HG03039 (cell line): ENCODE results near the gene GNB1L.
"Not testable (repeated sequence)": the region's sequence is repeated elsewhere in the genome, so short reads cannot be mapped to it uniquely, and the experiment has no call there.

Experiments used
- ATAC-seq: cut with Tn5 transposase; IDR thresholded peaks from one replicate; pipeline ENCODE4 v1.9.1; 2021; ENCODE audit warnings: mild to moderate bottlenecking, moderate library complexity; ENCODE audit not compliant: unreplicated experiment

Gene GNB1L

DNA sequence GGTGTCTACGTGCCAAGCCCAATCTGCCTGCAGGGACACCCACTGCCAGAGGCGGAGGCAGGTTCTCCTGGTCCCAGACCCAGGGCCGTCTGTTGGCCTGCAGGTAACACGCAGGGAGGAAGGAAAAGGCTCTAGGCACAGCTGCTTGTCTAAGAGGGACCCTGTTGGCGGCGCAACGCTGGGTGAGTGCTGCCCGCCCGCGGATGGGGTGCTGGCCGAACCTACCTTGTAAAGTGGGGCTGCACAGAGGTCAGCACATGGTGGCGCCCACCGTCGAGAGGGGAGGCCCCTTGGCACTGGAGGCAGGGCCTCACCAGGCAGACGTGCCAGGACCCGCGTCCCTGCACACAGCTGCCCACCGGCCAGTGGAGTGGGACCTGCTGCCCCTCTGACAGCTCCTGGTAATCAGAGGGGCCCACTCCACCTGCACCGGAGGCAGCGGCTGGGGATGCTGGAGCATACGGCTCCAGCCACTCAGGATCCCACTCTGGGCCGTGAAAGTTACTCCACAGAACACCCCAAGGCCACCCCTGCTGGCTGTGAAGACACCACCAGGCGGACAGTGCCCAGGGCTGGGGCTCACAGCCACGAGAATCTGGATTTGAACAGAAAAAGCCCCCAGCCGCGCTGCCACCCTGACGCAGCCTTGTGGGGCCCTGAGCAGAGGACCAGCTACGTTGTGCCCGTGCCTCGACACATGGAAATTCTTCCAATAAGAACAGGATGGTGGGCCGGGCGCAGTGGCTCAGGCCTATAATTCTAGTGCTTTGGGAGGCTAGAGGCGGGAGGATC lies 70.1 kb downstream of the GNB1L start:
- ATAC-seq, result no peak

DNA sequence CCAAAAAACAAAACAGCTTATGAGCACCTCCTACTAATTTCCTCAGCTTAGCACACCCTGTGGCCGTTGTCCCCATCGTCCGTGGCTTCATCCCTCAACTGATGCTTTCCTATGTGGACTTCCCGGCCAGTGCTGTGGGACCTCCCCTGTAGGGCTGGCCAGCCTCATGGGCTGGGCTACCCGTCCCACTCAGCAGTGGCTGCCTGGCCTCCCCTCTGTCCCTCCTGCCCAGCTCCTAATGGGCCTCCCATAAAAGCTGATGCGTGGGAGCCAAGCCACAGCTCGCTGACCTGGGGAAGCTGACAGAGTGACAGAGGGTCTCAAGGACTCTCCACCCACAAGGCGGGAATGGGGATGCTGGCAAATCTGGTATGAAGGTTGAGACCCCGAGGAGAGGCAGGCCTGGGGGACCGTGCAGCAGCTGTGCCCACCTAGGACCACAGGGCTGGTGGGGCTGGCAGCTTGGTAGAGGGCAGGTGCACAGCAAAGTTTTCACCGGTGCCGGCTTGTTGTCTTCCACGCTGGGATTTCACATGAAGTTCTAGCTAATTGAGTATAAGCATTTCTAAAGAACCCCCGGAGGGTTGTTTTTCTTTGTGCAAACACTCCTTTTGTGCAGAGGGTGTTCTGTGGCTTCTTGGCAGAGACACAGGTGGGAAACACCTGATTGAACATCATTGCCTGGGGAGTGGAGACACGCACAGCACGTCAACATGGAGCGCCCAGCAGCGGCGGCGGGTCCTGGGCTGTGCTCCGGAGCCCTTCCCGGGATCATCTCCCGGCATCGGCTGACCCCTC lies 70.9 kb downstream of the GNB1L start:
- no peak for ATAC-seq

DNA sequence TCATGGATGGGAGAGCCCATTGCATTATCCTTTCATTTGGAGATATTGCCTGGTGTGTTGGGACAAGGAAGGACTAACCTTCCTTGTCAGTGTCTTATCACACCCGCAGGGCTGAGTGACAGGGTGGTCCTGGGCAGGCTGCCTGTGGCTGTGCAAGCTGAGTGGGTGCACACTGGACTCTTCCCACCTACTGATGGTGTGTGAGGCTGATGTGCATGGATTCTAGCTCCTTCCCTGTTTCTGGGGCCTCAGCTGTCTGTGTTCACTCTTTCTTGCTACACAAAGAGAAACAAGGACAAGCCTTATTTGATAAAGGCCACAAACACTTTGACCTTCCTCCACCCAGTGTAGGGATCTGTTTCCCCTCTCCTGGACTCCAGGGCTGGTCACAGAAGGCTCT lies 72.1 kb downstream of the GNB1L start:
- ATAC-seq, result no peak

DNA sequence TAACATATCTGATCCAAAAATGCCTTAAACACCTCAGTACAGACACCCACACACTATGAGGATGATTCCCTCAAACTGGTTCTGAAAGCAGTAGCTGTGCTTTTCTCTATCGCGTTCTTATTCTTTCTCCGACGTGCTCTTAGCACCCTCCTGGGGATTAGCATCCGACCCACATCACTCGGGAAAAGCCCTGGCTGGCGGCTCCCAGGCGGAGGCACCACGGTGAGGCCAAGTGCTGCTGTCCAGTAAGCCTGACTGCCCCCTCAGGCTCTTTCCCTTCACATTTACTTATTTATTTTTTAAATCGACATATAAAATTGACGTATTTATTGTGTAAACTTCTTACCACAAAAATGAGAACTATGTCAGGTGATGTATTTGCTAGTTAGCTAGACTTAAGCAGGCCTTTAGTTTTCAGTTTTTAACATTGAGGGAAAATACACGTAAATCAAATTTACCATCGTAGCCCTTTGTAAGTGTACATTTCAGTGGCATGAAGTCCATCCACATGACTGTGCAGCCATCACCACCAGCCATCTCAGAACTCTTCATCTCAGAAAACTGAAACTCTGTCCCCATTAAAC lies 74.9 kb downstream of the GNB1L start:
- no peak for ATAC-seq

DNA sequence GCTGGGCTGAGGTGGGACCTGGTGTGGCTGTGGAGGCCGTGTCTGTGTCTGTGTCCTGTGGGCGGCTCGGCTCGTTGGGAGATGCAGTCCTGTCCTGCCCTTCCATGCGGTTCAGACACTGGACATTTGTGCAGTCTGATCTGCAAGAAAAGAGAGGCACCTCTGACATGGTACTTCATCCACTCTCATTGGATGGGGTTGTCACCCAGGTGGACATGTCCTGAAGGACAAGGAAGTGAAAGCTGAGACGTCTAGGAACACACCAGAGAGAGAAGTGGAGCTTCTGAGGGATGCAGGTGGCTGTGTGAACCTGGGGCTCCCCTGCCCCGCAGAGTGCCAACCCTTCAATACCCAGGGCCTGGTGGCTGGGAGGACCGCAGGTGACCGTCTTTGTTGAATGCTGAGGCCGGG lies 75.7 kb downstream of the GNB1L start:
- no peak for ATAC-seq

DNA sequence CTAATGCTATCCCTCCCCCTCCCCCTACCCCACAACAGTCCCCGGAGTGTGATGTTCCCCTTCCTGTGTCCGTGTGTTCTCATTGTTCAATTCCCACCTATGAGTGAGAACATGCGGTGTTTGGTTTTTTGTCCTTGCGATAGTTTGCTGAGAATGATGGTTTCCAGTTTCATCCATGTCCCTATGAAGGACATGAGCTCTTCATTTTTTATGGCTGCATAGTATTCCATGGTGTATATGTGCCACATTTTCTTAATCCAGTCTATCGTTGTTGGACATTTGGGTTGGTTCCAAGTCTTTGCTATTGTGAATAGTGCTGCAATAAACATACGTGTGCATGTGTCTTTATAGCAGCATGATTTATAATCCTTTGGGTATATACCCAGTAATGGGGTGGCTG lies 77.5 kb downstream of the GNB1L start:
- ATAC-seq, result not testable (repeated sequence)

DNA sequence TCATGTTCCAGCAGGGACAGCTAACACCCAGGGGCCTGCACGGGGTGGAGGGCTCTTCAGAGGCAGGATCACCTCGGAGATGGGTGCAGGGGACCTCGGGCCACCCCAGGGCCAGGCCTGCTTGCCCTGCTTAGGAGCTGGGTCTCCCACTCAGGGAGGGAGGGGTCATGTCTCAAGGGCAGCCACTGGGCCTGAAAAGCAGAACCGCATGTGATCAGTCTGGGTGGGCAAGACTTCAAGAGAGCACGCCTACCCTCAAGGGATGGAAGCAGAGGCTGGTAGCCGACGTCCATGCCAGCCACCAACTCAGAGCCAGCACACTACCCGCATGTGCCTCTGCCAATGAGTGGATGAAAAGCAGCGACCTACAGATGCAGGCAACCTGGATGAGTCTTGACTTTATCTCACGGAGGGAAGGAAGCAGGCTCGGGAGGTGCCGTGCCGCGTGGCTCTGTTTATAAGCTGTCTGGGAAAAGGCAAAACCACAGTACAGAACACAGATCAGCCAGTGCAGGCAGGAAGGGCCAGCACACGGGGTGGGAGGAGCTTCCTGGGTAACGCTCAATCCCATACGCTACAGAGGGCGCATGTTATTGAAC lies 78.1 kb downstream of the GNB1L start:
- no peak for ATAC-seq

DNA sequence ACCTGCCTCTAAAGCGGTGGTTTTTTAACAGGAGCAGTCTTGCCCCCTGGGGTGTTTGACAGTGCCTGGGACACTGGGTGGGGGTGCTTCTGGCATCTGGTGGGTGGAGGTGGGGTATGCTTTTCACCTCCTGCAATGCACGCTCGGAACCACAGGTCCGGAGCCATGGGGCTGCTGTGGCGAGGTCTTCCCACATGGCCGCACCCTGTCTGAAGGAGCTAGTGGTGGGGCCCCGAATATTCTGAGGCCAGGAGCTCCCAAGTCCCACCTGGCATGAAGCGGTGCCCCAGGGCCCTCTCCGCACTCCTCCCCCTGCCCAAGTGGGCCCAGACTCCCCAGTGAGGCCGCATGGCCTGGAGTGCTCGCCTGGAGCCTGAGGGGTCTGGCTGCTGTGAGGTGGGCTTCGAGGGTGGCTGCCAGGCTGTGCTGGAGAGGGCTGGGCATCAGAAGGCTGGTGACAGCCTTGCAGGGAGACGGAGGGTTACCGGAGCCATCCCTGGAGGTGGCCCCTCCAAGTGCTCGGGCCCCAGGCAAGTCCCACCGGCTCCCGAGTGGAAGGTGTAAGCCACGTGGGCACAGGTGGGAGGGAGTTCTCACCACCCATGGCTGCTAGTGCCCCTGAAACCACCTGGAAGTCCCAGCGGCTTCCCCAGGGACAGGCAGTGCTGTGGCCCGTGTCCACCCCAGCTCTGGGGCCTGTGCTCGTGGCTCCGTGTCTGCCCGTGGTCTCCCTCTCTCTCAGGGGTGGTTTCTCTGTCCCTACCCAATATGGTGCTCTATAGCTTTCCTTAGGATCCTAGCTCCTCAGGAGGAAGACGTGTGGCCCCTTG lies 79.0 kb downstream of the GNB1L start:
- no peak for ATAC-seq

DNA sequence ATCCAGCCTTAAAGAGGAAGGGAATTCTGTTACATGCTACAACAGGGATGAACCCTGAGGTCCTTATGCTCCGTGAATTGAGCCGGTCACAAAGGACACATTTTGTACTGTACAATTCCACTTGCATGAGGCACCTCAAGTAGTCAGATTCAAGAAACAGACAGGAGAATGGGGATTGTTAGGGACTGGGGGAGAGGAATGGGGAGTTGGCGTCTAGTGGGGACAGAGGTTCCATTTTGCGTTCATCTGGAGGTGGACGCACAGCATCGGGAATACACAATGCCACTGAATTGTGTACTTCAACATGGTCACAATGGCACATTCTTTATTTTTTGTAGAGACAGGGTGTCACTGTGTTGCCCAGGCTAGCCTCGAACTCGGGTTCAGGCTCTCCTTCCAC lies 80.0 kb downstream of the GNB1L start:
- ATAC-seq, result no peak

DNA sequence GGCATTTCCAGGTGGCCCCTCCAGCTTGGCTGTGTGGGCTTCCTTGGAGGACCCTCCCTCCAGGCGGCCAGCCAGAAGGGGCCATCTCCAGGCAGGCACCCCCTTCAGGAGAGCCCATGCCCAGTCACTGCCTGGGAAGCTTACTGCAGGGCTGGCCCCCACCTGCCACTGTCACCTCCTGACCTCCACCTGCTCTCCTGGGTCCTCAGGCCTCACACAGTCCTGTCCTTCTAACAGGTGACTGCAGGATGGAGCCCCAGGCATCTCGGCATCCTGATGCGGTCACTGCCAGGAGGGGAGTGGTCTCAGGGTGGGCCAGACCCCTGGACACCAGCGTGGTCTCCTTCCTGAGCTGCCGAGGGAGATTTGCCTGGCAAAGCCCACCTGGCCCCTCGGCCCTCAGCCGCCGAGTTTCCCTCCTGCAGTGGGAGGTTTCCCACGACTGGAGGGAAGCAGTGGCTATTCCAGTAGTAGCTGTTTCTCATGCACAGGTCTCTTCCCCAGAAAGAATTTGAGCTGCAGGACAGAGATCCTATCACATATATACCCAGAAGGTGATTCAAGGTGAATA lies 81.1 kb downstream of the GNB1L start:
- ATAC-seq, result no peak

DNA sequence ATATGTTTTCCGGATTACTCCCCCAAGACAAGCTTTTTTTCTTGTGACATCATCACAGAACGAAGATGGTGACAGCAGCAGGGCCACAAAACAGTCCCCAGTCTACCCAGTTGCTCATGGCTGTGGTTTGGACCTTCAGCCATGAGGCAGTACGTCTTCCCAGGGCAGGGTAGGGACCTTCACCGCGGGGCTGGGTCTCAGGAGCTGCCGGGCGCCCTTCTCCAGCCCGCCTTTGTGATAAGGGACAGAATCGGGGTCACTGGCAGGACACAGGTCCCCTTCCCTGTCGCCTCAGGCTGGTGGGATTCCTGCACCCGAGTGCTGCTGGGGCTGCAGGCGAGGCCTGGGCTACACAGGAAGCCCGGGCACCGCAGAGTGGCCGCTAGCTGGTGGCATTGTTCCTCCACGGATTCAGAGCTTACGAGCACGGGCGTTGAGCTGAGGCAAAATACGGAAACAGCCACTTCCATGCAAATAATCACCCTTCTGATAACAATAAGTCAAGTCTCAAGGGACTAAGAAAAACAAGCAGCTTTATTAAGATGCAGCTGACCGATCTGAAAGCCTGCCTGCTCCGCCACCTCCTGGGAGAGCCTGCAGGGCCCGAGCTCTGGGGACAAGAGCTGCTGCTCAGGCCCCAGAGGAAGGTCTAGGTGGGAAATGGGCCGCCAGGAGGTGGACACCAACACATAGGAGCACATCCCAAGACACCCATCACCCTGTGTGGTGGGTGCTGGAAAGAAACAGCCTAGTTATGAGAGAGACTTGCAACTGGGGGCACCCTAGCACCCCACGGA lies 81.8 kb downstream of the GNB1L start:
- no peak for ATAC-seq

DNA sequence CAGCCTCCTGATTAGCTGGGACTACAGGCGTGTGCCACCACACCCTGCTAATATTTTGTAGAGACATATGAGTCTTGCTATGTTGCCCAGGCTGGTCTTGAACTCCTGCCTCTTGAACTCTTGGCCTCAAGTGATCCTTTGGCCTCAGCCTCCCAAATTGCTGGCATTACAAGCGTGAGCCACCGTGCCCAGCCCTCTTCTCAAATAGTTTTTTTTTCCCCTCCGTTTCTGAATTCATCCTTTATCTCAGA lies 82.3 kb downstream of the GNB1L start:
- no peak for ATAC-seq

DNA sequence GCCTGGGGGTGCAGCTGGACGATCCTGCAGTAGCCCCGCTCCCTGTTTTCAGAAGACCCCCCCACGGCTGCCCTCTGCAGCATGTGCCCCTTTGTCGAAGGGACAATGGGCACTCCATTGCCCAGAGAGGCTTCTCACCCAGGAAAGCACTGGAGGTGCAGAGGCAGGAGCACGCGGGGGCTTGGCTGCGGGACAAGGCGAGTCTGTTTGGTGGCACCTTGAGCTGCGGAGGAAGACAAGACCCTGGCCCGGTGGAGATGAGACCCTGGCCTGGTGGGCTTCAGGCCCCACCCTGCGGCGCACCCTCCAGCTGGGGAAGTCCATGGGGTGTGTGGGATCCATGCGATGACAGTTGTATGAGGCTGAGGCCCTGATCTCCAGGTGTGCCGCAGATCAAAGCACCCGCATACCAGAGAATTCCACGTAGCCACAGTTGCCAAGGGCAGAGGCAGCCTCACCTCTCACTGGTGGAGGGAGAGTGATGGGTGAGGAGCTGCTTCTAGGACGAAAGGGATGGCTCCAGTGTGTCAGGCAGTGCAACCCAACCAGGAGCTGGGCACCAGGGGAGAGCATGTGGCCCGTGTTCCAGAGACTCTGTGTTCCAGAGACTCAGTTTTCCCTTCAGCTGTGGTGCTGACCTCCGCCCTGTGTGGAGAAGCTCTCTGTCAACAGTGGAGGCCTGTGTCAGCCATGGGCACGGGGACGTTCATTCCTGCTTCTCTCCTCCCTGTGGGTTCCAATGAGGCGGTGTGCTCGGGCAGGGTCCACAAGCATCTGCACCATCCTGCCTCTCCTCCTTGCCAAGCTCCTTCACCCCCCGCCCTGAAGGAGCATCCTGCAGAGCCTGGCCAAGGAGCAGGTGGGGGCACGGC lies 84.1 kb downstream of the GNB1L start:
- ATAC-seq, result no peak

DNA sequence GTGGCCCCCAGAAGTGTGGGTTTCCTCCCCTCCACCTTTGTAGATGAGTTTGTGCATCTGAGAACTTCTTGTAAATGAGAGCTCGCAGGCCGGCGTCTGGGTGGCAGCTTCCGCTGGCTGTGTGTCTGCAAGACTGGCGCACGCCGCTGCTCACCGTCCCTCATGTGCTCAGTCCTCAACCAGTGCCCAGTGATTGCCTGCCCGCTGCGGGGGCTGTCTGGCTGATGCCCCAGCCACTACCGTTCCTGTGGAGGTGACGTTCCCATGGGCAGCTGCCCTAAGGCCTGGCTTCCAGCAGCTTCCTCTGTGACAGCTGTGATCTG lies 85.3 kb downstream of the GNB1L start:
- ATAC-seq, result no peak

DNA sequence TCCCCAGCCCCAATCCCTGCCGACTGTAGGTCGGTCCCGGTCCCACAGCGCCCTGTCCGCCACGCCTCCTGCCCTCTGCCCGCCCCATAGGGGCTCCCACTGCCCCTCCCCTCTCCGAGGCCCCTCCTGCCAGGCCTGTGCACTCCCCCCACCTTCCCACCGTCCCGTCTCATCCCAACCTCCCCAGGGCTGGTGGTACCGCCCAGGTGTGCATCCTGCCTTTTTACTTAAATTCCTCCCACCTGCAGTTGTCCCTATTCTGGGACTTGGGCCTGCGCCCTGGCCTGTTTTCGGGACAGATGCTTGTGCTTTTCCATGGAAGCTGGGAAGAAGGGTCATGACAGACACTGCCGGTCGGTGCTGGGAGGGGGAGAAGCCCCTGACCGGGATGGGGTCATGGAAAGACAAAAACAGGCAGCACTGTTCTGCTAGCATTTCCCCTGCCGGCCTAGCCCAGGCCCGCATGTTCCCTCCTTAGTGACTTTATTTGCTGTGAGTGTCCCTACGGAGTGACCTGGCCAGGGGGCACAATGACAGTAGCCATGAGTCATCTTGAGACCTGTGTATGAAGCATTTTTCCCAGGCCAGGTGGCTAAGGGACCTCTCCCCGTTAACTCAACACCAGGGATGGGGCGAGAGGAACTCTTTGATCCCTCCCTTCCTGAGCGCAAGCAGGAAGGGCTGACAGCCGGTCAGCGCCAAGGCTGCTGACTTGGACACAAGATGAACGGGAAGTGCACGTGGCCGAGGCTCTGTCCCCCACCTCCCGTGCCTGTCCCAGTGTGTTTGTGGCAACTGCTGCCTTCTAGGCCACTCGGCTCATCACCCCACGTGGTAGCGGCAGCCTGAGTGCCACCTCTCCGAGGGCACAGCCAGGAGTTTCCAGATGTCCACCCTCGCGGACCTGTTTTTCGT lies 87.0 kb downstream of the GNB1L start:
- no peak for ATAC-seq

DNA sequence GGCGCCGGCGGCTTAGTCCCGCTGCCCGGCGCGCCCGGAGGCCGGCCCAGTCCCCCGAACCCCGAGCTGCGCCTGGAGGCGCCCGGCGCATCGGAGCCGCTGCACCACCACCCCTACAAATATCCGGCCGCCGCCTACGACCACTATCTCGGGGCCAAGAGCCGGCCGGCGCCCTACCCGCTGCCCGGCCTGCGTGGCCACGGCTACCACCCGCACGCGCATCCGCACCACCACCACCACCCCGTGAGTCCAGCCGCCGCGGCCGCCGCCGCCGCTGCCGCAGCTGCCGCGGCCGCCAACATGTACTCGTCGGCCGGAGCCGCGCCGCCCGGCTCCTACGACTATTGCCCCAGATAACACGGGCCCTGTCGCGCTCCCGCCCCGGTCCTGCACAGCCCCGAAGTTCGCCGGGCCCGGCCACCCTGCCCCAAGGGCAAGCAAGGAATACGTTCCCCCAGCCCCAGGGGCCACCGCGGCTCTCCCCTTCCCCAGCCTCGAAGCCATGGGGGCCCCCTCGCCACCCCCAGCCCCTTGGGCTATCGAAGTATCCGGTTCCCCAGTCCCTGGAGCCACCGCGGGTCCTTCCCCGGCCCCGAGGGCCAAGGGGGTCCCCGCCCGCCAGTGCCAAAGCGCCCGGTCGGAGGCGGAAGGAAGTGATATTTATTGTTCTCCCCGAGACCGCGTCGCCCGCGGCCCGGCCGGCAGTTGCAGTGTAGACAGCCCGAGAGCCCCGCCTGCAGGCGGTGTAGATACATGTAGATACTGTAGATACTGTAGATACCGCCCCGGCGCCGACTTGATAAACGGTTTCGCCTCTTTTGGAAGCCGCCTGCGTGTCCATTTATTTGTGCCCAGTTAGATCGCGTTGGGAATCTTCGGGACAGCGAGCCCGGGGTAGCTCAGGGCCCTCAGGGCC lies 87.9 kb downstream of the GNB1L start:
- no peak for ATAC-seq

DNA sequence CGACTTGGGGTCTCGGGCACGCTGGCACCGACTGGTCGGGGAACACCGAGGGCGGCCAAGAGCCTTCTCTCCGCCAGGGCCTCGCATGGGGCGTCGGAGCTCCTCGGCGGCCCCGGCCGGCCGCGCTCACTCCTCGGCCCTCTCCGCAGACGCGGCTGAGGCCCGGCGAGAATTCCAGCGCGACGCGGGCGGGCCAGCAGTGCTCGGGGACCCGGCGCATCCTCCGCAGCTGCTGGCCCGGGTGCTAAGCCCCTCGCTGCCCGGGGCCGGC lies 88.5 kb downstream of the GNB1L start:
- no peak for ATAC-seq
